ENCODE results near the gene EYA2.

DNA sequence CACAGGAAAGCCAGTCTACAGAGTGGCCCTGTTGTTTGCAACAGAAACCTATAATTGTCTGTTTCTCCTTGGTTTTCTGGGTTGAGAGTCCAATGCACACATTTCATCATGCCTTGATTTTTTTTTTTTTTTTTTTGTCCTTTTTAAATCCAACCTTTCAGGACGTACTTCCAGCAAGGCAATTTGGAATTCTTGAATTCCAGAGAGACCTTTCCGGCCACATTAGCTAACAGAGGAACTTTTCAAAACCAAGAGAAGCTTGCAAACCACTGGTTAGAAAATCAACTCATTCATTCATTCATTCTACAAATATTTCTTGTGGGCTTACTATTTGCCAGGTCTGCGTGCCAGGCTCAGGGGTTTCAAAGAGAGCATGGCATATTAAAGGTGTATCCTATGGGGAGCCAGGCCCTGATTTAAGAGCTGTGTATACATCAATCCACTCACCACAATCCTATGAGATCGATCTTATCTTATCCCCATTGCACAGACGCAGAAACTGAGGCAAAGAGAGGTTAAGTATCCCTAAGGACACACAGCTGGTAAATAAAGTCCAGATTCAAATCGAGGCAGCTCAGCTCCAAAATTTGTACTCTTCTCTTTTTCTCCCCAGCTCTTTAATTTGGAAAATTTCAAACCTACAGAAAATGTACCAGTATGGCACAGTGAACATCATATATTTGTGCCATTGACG lies 43.0 kb downstream of the EYA2 start:
- TF ChIP-seq, protein P1, sequence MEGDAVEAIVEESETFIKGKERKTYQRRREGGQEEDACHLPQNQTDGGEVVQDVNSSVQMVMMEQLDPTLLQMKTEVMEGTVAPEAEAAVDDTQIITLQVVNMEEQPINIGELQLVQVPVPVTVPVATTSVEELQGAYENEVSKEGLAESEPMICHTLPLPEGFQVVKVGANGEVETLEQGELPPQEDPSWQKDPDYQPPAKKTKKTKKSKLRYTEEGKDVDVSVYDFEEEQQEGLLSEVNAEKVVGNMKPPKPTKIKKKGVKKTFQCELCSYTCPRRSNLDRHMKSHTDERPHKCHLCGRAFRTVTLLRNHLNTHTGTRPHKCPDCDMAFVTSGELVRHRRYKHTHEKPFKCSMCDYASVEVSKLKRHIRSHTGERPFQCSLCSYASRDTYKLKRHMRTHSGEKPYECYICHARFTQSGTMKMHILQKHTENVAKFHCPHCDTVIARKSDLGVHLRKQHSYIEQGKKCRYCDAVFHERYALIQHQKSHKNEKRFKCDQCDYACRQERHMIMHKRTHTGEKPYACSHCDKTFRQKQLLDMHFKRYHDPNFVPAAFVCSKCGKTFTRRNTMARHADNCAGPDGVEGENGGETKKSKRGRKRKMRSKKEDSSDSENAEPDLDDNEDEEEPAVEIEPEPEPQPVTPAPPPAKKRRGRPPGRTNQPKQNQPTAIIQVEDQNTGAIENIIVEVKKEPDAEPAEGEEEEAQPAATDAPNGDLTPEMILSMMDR (conservative IDR thresholded peaks at IDR 0.05; ENCODE audit: low read depth, low read length): no peak
- no peak for TF ChIP-seq EZH2 (IDR thresholded peaks at IDR 0.05; ENCODE audit: borderline replicate concordance, low read depth, low read length, poor library complexity, severe bottlenecking)

All from A673 (cell line).